A549 (cell line): Measurements from ENCODE around the gene F13B. TPM values are rescaled to one million over a fixed set of nuclear protein-coding genes. Genes with fewer than 3 reads are reported as not detected.

ENCODE experiments used
- ATAC-seq, 2 experiments: fragments of 200-7000 bp in 1 of 2; fragments of >200 bp in 1 of 2; cut with Nextera tagmentation in 1 of 2; cut with Tn5 transposase in 1 of 2; 3 replicates each; pipeline versions ENCODE4 v1.8.0 to v1.9.1; 2018 to 2020; ENCODE audit warnings: mild to moderate bottlenecking in 1 of 2, moderate library complexity in 1 of 2
- CTCF ChIA-PET: fragments of 300-600 bp; sonication (Branson Sonifier 250); formaldehyde crosslinking; extraction: SDS; loops from one replicate; lab custom pipeline; 2021; ENCODE audit warnings: antibody characterized with exemption, inconsistent platforms; lab: Yijun Ruan, JAX
- POLR2A ChIA-PET: fragments of 350-600 bp; formaldehyde crosslinking; extraction: SDS; loops from one replicate; lab custom pipeline; 2021; ENCODE audit warnings: antibody characterized with exemption, inconsistent platforms; lab: Yijun Ruan, JAX
- DNase-seq, 2 experiments: peaks; one replicate each; pipeline versions ENCODE4 v3.0.0 to v3.0.0-alpha.2; 2011 to 2016; ENCODE audit warnings: low read depth in 1 of 2, low spot score in 1 of 2
- FAIRE-seq: peaks from 2 replicates; lab custom pipeline; 2011; peaks lifted over from hg19 to GRCh38; lab: Jason Lieb, UNC
- H3K27ac ChIP-seq, 2 experiments: fragments of >200 bp; sonication (Bioruptor Twin); formaldehyde crosslinking; 3 replicates each; pipeline ENCODE4 v1.5.1; 2016 to 2017
- H3K4me1 ChIP-seq: fragments of >200 bp; sonication (Bioruptor Twin); formaldehyde crosslinking; 3 replicates; pipeline ENCODE4 v1.6.1; 2016
- H3K4me2 ChIP-seq: fragments of >200 bp; sonication (Bioruptor Twin); formaldehyde crosslinking; 3 replicates; pipeline ENCODE4 v1.6.1; 2016
- H3K4me3 ChIP-seq: fragments of >200 bp; sonication (Bioruptor Twin); formaldehyde crosslinking; 3 replicates; pipeline ENCODE4 v1.5.1; 2016
- H3K9me3 ChIP-seq: fragments of >200 bp; sonication (Bioruptor Twin); formaldehyde crosslinking; 3 replicates; pipeline ENCODE4 v1.6.1; 2016
- CBX2 ChIP-seq: fragments of 200-600 bp; sonication (generic); IDR thresholded peaks from 2 replicates; pipeline ENCODE4 v1.6.1; 2016; ENCODE audit warnings: low read depth, mild to moderate bottlenecking, borderline replicate concordance
- CBX8 ChIP-seq: fragments of 200-600 bp; sonication (generic); IDR thresholded peaks from 2 replicates; pipeline ENCODE4 v1.6.1; 2016
- CEBPB ChIP-seq, 2 experiments: fragments of >200 bp in 1 of 2; sonication (Bioruptor Twin) in 1 of 2; formaldehyde crosslinking in 1 of 2; IDR thresholded peaks; 2 replicates each; pipeline ENCODE4 v1.6.1; 2012 to 2016
- CHD2 ChIP-seq: fragments of 150-350 bp; IDR thresholded peaks from 2 replicates; pipeline ENCODE4 v1.6.1; 2014; ENCODE audit warnings: low read length; ENCODE audit not compliant: partially characterized antibody
- CTCF ChIP-seq: fragments of >200 bp; sonication (Bioruptor Twin); formaldehyde crosslinking; IDR thresholded peaks from 3 replicates; pipeline ENCODE4 v1.5.1; 2016
- EHF ChIP-seq: fragments of 250-450 bp; sonication (Bioruptor Pico); IDR thresholded peaks from 2 replicates; pipeline ENCODE4 v1.5.0; 2020; ENCODE audit warnings: mild to moderate bottlenecking
- EHMT2 ChIP-seq: fragments of 200-600 bp; sonication (generic); IDR thresholded peaks from 2 replicates; pipeline ENCODE4 v1.6.1; 2016; ENCODE audit warnings: antibody characterized with exemption, low read depth, mild to moderate bottlenecking, moderate library complexity
- ELK1 ChIP-seq: fragments of 150-350 bp; IDR thresholded peaks from 2 replicates; pipeline ENCODE4 v1.6.1; 2014; ENCODE audit warnings: low read depth, mild to moderate bottlenecking, low read length
- EP300 ChIP-seq, 2 experiments: fragments of >200 bp; sonication (Bioruptor Twin); formaldehyde crosslinking; IDR thresholded peaks; 2 replicates in 1 of 2; 3 replicates in 1 of 2; pipeline ENCODE4 v1.6.1; 2016 to 2017
- HDAC2 ChIP-seq: fragments of 200-600 bp; sonication (generic); IDR thresholded peaks from 2 replicates; pipeline ENCODE4 v1.6.1; 2016
- HEYL ChIP-seq: fragments of 250-450 bp; sonication (Bioruptor Pico); IDR thresholded peaks from 2 replicates; pipeline ENCODE4 v1.8.0; 2021; ENCODE audit warnings: mild to moderate bottlenecking, moderate library complexity
- HOXA7 ChIP-seq: fragments of 250-450 bp; sonication (Bioruptor Pico); IDR thresholded peaks from 2 replicates; pipeline ENCODE4 v1.5.0; 2020; ENCODE audit warnings: mild to moderate bottlenecking, moderate library complexity
- HOXB13 ChIP-seq: fragments of 250-450 bp; sonication (Bioruptor Pico); IDR thresholded peaks from 2 replicates; pipeline ENCODE4 v1.5.0; 2020; ENCODE audit warnings: low read depth, mild to moderate bottlenecking, moderate library complexity
- KDM1A ChIP-seq: fragments of 200-600 bp; sonication (generic); IDR thresholded peaks from 2 replicates; pipeline ENCODE4 v1.6.1; 2016; ENCODE audit warnings: low read depth, mild to moderate bottlenecking
- KDM5A ChIP-seq: fragments of 200-600 bp; sonication (generic); IDR thresholded peaks from 2 replicates; pipeline ENCODE4 v1.6.1; 2016; ENCODE audit warnings: antibody characterized with exemption, mild to moderate bottlenecking
- NR3C1 ChIP-seq: fragments of >200 bp; sonication (Bioruptor Twin); formaldehyde crosslinking; IDR thresholded peaks from 3 replicates; pipeline ENCODE4 v1.6.1; 2017
- POLR2AphosphoS2 ChIP-seq: conservative IDR thresholded peaks from 2 replicates; pipeline ENCODE4 v1.6.1; 2012; ENCODE audit warnings: low read length, improper control_type of control experiment, inconsistent platforms
- RARB ChIP-seq: fragments of 250-450 bp; sonication (Bioruptor Pico); IDR thresholded peaks from 2 replicates; pipeline ENCODE4 v1.8.0; 2021; ENCODE audit warnings: mild to moderate bottlenecking, moderate library complexity
- SREBF2 ChIP-seq: fragments of 450-650 bp; IDR thresholded peaks from 2 replicates; pipeline ENCODE4 v1.6.1; 2014; ENCODE audit warnings: mild to moderate bottlenecking, moderate library complexity
- TP53 ChIP-seq: fragments of 250-450 bp; sonication (Bioruptor Pico); IDR thresholded peaks from 2 replicates; pipeline ENCODE4 v1.5.0; 2021; ENCODE audit warnings: mild to moderate bottlenecking, moderate library complexity
- USF2 ChIP-seq: fragments of 450-650 bp; IDR thresholded peaks from 2 replicates; pipeline ENCODE4 v1.6.1; 2014; ENCODE audit warnings: antibody characterized with exemption
- ZFP36 ChIP-seq: fragments of 450-650 bp; IDR thresholded peaks from 2 replicates; pipeline ENCODE4 v1.6.1; 2014; ENCODE audit warnings: borderline replicate concordance; ENCODE audit not compliant: partially characterized antibody
- WGBS: methylation state at CpG from one replicate; pipeline ENCODE4 v1.1.6; 2017; ENCODE audit errors: missing lambda C conversion rate; 5-methylcytosine and 5-hydroxymethylcytosine counted together
- polyA plus RNA-seq, 4 experiments: library from polyadenylated mRNA; depleted of rRNA in 3 of 4; stranded (reverse); fragments of >200 nt; fragmentation: RNase III in 1 of 4; extraction: RNeasy Plus Mini Kit Qiagen cat#74134 plus additional on column Dnase treatment in 1 of 4; gene quantifications; 2 replicates in 3 of 4; 3 replicates in 1 of 4; pipeline ENCODE4 v1.2.3, GENCODE V29; 2011 to 2017

The F13B gene
- polyA plus RNA-seq, 2 of the 4 experiments (the other 2 are of a cell fraction), result 0.19 to 0.75 TPM

- TF ChIP-seq CEBPB (IDR thresholded peaks at IDR 0.05), result no peak
- no peak for TF ChIP-seq USF2
- no peak for TF ChIP-seq EHMT2
- TF ChIP-seq TP53, result no peak
- no peak for TF ChIP-seq RARB (CRISPR knock-in tag)
- TF ChIP-seq CBX2, result no peak
- no peak for TF ChIP-seq KDM1A
- TF ChIP-seq HEYL (CRISPR knock-in tag), result no peak
- no peak for TF ChIP-seq CTCF
- no peak for TF ChIP-seq ELK1
- TF ChIP-seq EHF (CRISPR knock-in tag), result no peak
- TF ChIP-seq, all 56 proteins: peak for 0
Observed at GRCh38 chr1:197092491-197093023, 25.5 kb upstream of the F13B start (continued).

GRCh38 chr1:197083474-197083873 is 16.4 kb upstream of the F13B start:
- DNase-seq (no peak), FAIRE-seq (no peak), ATAC-seq (no peak)
- peaks cover 18% of the 10 kb centered on the region for H3K9me3 ChIP-seq
- ChIA-PET CTCF (no interaction called here), POLR2A (no interaction called here)
- H3K4me3 ChIP-seq, result no peak overlapping the region
- H3K4me1 ChIP-seq, result no peaks in the 10 kb centered on the region
- H3K27ac ChIP-seq, result no peak overlapping the region
- TF ChIP-seq KDM5A (no peak), HEYL (CRISPR knock-in tag) (no peak), CBX8 (no peak), ELK1 (no peak), HDAC2 (no peak), CHD2 (no peak), HOXB13 (CRISPR knock-in tag) (no peak)
- H3K4me2 ChIP-seq, result no peak overlapping the region

GRCh38 chr1:197081117-197081753 is 14.2 kb upstream of the F13B start:
- H3K4me1 ChIP-seq, result no peaks in the 10 kb centered on the region
- no peak for FAIRE-seq
- ChIA-PET CTCF (no interaction called here), POLR2A (no interaction called here)
- H3K4me3 ChIP-seq, result no peak overlapping the region
- no peak; a peak in 1 of 6 replicates for ATAC-seq
- H3K9me3 ChIP-seq, result peaks cover 18% of the 10 kb centered on the region
- no peak for DNase-seq
- WGBS, result 91% methylated on average over 5 of the region's 5 CpGs
- no peak overlapping the region for H3K27ac ChIP-seq
- TF ChIP-seq EHF (CRISPR knock-in tag), result no peak
- no peak for TF ChIP-seq USF2
- no peak for TF ChIP-seq EP300 (IDR thresholded peaks at IDR 0.05)
- TF ChIP-seq NR3C1, result no peak
- no peak for TF ChIP-seq SREBF2
- TF ChIP-seq HOXA7 (CRISPR knock-in tag), result no peak
- TF ChIP-seq ZFP36, result peak; percentile 64
- no peak for TF ChIP-seq POLR2AphosphoS2
- no peak overlapping the region for H3K4me2 ChIP-seq
